Stimulated activated naive CD8-positive, alpha-beta T cell treated with anti-CD3 and anti-CD28 coated beads, Interleukin-15, Interleukin-2, amounts not matched to agents 100 U/mL and 50 U/mL, for 24 hours (primary cell): Measurements from ENCODE around the gene TMED10.
A peak's percentile ranks its signal among the peaks of the same experiment; 100 is the strongest.
"Not testable (repeated sequence)": the region's sequence is repeated elsewhere in the genome, so short reads cannot be mapped to it uniquely, and the experiment has no call there.

ENCODE experiments used
- ATAC-seq: fragments of 150-1000 bp; cut with Tn5 transposase; one replicate; pipeline ENCODE4 v1.10.0; 2021
- DNase-seq: peaks from one replicate; pipeline ENCODE4 v3.0.0; 2021

Gene TMED10

DNA sequence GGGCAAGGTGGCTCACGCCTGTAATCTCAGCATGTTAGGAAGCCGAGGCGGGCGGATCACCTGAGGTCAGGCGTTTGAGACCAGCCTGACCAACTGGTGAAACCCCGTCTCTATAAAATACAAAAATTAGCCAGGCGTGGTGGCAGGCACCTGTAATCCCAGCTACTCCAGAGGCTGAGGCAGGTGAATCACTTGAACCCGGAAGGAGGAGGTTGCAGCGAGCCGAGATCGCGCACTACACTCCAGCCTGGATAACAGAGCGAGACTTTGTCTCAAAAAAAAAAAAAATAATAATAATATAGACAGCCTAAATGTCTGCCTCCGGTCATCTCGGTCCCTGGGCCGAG is 49.0 kb downstream of the TMED10 start:
- DNase-seq, ATAC-seq: not testable (repeated sequence)

DNA sequence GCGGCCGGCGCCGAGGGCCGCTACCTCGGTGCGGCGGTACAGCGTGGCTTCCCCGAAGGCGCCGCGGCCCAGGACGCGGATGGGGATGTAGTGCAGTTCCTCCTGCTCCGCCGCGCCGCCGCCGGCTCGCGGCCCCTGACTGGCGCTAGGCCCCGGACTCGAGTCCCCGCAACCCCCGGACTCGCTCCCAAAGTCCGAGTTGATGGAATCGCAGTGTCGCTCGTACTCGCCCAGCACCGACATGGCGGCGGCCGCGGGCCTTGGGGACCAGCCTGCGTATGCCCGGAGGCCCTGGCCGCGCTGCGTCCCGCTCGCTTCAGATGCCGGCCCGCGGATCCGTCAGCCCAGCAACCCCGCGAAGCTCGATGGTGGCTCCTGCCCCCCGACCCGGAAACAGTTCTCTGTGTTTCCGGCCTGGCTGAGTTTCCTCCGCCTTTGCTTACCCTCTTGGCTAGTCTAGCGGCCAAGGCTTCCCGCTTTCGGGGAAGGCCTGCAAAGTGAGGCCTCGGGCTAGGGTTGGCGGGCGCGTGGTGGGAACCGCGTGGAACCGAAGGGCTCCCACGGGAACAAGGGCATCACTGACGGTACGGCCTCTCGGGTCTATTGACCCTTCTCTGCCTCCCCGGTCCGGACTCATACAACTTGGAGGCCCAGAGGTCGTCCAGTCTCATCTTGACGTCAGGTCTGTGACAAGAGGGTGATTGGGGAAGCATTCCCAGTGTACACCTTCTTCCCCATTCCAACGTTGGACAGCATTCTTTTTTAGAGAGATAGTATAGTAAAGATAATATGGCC is 49.5 kb downstream of the TMED10 start, which contains the start of gene NEK9:
TSS of gene NEK9 (minus strand) at position 370 of the 795 bp plus-strand sequence. CDS start at position 243, 127 bp downstream.
- ATAC-seq, result peak; percentile 95
- peak; percentile 91 for DNase-seq

DNA sequence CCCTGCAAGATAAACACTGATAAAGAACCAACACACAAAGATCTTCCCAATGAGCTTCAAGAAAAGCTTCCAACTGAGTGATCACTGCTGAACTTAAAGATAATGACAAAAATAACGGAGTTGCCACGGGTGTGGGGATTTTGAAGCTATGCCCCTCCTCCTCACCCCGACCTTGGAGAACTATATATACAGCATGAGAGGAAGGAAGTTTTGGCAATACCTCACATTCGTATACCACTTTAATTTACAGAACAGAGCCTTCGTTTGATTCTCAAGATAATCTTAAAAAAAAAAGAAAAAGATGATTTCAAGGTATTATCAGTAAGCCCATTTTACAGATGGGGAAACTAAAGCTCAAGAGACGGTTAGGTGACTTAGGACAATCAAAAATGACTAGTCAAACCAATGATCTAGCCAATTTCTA is 50.3 kb downstream of the TMED10 start:
- ATAC-seq (no peak), DNase-seq (no peak)

- ATAC-seq, result no peak
- no peak for DNase-seq
These were observed 50.8 kb downstream of the TMED10 start for GRCh38 chr14:75125617-75126016.

- ATAC-seq (peak; percentile 32), DNase-seq (peak; percentile 16)
These were observed 52.4 kb downstream of the TMED10 start for GRCh38 chr14:75123991-75124390.

GRCh38 chr14:75121552-75121951 is 54.9 kb downstream of the TMED10 start:
- no peak for ATAC-seq

GRCh38 chr14:75120541-75121291 is 55.7 kb downstream of the TMED10 start:
- DNase-seq (no peak), ATAC-seq (no peak)

More at GRCh38 chr14:75121552-75121951, 54.9 kb downstream of the TMED10 start:
- no peak for DNase-seq

DNA sequence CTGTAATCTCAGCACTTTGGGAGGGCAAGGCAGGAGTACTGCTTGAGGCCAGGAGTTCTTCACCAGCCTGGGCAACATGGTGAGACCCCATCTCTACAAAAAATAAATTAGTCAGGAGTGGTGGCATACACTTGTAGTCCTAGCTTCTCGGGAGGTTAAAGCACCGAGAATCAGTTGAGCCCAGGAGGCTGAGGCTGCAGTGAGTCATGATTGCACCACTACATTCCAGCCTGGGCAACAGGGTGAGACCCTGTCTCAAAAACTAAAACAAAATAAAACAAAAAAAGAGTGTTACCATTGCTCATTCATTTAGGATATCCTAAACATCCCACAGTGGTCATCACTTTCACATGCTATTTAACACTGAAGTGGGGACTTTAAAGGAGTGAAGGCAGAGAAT is 57.4 kb downstream of the TMED10 start:
- no peak for ATAC-seq
- DNase-seq, result no peak

DNA sequence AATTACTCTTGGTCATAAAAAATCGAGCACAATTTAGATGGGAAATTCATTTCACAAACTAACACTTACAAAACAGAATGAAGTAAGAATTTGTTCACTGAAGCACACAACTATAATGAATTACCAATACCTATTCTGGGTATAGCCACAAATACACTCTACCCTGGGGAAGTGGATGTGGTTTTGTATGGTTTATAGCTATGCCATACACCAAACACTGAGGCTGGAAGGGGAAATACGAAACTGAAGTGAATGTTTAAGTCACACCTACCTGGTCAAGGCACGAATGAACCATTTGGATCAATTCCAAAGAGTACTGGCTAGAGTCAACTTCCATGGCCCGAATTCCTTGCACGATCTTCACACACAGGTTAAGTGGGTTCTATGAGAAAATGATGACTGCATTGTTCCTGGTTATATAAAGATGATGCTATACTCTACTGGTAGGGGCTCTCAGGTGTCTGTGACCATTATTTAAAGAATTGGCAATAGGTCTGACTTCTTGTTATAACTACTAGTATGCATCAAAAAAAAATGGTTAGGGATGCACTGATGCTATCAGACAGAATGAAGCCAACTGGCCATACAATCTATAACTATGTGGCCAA is 62.4 kb downstream of the TMED10 start:
- DNase-seq (no peak), ATAC-seq (no peak)

GRCh38 chr14:75109877-75110276 is 66.5 kb downstream of the TMED10 start:
- DNase-seq (no peak), ATAC-seq (no peak)

GRCh38 chr14:75107186-75107585 is 69.2 kb downstream of the TMED10 start:
- no peak for ATAC-seq
- no peak for DNase-seq

GRCh38 chr14:75101491-75101890 is 74.9 kb downstream of the TMED10 start:
- DNase-seq, result no peak
- no peak for ATAC-seq

GRCh38 chr14:75098682-75099081 is 77.7 kb downstream of the TMED10 start:
- ATAC-seq, result no peak
- DNase-seq, result no peak

DNA sequence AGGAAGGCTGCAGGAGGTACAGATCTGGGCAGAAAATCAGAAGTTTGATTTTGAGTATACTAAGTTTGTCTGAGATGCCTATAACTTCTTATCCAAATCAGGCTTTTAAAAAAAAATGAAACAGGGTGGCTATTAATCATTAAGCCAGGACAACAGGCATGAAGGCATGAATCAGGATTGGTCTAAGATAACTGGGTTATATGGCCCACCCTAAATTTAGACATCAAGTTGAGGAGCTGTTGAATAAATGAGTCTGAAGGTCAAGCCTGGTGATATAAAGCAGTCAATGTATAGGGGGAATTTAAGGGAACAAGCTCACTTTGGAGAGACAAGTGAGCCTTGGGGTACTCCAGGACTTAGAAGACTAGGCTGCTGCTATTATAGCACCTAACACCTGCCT is 78.2 kb downstream of the TMED10 start:
- DNase-seq (no peak), ATAC-seq (no peak)

DNA sequence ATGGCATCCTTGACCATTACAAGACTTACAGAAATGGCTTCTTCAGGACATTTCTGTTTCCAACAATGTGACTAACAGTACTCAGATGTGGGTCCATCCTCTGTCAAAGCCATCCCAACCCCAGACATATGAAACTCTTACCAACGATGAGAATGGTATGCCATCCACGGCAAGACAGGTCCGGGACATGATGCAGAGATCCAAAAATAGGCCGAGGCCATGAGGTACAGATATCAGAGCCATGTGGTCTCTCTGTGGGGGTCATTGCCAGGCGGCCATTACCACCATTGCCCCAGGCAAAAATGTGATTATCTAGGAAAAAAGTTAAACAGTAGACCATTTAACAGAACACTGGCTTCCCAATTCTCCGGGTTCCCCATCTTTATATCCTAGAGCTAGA is 79.5 kb downstream of the TMED10 start:
- ATAC-seq, result no peak

GRCh38 chr14:75095690-75096089 is 80.7 kb downstream of the TMED10 start:
- ATAC-seq, result no peak
- DNase-seq, result no peak

More for the DNA sequence above, 79.5 kb downstream of the TMED10 start:
- DNase-seq, result no peak

DNA sequence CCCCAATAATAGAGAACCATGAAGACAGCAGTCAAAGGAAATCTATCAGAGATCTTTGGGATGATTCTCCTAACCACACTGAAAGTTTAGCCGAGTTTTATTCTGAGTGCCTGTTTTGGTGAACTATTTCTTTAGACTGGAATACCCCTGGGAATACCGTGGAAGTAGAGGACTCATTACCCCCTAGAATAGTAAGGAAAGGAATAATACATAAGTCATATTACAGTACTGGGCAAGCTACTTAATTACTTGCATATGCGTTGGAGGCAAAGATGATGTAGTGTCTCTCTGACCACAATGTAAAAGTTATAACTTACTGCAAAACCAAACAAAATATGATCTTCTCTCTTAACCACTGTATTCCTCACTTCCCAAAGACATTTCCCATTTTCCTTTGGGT is 81.5 kb downstream of the TMED10 start:
- no peak for ATAC-seq
- DNase-seq, result no peak

DNA sequence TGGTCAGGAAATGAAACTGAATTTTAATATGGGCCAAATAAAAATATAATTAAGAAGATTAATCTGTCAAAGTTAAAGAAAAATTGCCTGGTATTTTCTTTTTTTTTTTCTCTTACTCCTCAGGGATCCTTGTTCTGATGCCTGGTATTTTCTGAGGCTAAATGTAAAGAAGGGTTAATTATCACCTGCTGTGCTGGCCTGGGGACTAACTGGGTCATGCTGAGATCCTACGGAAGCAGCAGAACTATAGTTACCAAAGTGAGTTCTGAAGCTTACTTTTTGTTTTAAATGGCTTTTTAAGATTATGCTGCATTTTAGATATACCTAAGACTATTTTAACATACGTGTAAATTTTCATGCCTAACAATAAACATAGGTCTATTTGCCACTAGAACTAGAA is 83.7 kb downstream of the TMED10 start:
- DNase-seq, result no peak

GRCh38 chr14:75091251-75091650 is 85.2 kb downstream of the TMED10 start:
- DNase-seq (no peak), ATAC-seq (no peak)

More for the DNA sequence above, 83.7 kb downstream of the TMED10 start:
- no peak for ATAC-seq

GRCh38 chr14:75090353-75090752 is 86.1 kb downstream of the TMED10 start:
- DNase-seq, result no peak
- no peak for ATAC-seq

DNA sequence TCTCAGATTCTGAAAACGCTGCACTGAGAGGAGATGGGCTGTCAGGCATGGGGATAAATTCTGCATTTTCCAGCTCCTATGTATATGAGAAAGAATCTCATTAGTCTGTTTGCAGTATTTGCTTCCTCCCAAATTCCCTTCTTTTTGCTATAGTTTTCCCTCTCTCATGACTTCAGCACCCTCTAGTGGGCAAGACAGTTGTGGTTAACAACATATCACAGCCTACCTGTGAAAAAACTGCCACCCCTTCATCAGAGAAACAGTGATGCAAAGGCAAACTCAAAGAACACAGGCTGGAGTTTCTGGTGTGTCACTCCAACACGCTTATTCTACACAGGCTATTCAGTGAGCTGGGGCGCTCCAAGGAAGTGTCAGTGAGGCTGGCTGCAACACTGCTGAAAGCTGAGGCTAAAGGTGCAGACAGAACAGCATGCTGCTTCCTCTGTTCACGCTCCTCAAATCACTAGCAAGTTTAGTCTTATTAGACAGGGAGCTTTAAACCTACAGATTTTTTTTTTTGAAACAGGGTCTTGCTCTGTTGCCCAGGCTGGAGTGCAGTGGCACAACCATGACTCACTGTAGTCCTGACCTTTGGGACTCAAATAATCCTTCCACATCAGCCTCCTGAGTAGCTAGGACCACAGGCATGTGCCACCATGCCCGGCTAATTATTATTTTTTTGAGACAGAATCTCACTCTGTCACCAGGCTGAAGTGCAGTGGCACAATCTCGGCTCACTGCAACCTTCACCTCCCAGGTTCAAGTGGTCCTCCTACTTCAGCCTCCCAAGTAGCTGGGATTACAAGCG is 87.6 kb downstream of the TMED10 start:
- ATAC-seq, result peak; percentile 40
- DNase-seq, result peak; percentile 40

GRCh38 chr14:75088153-75088552 is 88.3 kb downstream of the TMED10 start:
- DNase-seq (no peak), ATAC-seq (no peak)
